ENCODE measurements around the gene RPL12. TPM values are rescaled to one million over a fixed set of nuclear protein-coding genes. Genes with fewer than 3 reads are reported as not detected.

Gene RPL12
- polyA plus RNA-seq, 4 donors = 1,332 to 1,605 (median 1,566) TPM

DNA sequence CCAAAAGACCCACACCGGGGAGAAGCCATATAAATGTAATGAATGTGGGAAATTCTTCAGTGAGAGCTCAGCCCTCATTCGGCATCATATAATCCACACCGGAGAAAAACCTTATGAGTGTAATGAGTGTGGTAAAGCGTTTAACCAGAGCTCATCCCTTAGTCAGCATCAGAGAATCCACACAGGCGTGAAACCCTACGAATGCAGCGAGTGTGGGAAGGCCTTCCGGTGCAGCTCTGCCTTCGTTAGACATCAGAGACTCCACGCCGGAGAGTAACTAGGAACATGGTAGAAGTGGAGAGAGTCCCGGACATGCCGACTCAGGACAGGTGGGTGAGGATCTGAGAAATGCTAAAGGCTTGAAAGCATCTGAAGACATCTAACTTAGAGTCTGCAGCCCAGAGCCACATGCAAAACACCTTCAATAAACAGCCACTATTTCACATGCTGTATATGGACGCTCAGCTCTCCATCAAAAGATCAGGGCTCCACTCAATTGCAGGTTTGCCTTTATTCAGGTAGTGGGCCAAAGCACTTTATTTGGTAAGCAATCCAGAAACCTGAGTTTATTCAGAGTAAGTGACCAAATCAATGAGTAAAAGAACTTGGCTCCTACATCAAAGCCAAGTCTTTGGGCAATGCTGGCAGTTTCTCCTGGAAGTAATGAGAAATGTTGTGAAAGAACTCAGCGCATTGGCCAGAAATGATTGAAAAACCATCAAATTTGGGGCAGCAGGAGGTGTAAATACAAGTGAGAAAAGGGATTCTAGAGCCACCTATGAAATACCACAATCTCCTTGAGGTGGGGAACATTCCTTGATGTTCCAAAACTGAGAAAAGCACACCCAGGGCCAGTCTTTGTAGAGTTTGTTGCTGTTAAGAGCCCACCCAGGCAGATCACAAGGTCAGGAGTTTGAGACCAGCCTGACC, 6.0 kb downstream of the RPL12 start:
- no peak for DNase-seq (ENCODE audit: low read depth in 4 of 4, low spot score in 3 of 4)

GRCh38 chr9:127444283-127444920, 6.8 kb downstream of the RPL12 start:
- DNase-seq (ENCODE audit: low read depth in 4 of 4, low spot score in 3 of 4) = no peak

DNA sequence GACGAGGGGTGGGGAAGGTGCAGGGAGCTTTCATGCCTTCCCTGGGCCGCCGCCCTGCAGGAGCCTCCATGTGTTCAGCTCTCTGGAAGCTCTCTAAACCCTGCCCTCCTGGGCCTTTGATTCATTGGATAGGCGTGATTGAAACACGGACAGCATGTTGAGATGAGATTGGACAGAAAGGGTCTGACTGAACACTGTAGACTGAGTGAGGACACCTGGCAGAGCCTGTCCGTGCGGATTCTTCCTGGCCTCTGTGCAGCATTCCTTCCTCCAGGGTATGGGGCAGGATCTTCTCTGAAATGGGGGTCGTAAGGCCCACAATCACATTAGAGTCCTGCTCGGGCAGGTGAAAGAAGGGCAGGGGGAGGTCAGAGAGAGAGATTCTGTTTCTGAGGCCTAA, 12.8 kb downstream of the RPL12 start:
- DNase-seq (ENCODE audit: low read depth in 4 of 4, low spot score in 3 of 4) = no peak

DNA sequence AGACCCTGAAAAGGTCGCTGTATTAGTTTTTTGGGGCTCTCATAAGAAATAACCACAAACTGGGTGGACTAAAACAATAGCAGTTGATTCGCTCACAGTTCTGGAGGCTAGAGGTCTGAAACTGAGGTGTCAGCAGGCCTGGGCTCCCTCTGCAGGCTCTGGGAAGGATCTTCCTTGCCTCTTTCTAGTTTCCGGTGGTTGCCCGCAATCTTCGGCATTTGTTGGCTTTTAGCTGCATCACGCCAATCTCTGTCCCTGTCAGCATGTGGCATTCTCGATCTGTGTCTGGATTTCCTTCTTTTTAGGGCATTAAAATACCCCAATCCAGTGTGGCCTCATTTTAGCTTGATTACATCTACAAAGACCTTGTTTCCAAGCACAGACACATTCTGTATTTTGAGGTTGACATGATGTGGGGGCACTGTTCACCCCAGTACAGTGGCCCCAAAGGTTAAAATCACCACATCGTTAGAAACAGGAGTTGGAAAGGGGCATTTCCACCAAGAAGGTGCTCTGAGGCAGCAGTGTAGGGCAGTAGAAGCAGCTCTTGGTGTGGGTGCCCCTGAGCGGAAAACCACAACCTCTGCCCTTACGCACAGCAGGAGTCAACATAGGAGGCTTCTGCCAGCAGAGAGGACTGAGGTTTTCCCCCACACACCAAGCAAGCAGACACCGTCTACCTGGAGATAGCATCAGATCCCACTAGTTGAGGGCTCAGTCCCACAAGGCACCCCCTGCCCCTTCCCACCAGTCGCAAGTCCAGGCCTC, 13.5 kb downstream of the RPL12 start:
- DNase-seq (ENCODE audit: low read depth in 4 of 4, low spot score in 3 of 4) = no peak

GRCh38 chr9:127430415-127430814, 20.8 kb downstream of the RPL12 start:
- no peak for DNase-seq (ENCODE audit: low read depth in 4 of 4, low spot score in 3 of 4)

DNA sequence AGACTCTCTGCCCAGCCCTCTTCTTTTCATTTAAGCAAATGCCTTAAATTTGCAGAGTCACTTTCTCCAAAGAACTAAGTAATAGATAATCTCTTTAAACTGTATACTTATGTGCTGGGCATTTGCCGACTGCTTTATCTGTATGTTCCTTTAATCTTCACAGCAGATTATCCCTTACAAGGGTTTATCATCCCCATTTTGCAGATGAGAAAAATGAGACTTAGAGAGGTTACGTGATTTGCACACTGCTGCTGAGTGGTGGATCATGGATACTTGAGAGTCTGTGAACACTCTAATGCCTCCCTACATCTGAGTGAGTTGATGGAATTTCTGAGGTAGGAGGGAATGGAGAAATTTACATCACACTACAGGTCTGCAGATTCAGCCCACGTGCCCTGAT, 22.9 kb downstream of the RPL12 start:
- DNase-seq (ENCODE audit: low read depth in 4 of 4, low spot score in 3 of 4) = no peak

DNA sequence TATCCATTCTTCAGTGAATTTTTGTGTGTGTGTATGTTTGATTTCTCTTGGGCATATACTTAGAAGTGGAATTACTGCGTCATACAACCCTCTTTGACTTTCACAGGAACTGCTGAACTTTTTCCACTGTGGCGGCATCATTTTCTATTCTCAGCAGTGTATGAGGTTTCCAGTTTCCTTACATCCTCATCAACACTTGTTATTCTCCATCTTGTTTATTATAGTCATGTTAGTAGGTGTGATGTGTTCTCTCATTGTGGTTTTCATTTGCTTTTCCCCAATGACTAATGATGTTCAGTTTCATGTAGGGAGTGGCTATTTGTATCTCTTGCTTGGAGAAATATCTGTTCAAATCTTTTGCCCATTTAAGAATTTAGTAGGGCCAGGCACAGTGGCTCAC, 24.4 kb downstream of the RPL12 start:
- DNase-seq (ENCODE audit: low read depth in 4 of 4, low spot score in 3 of 4) = no peak

- DNase-seq (ENCODE audit: low read depth in 4 of 4, low spot score in 3 of 4) = no peak
Measured at GRCh38 chr9:127424676-127424999, 26.6 kb downstream of the RPL12 start.

GRCh38 chr9:127423934-127424675, 27.1 kb downstream of the RPL12 start, which contains the start of gene ZNF79:
TSS of gene ZNF79 (plus strand) at chr9:127424382. CDS start at chr9:127424788, 406 bp downstream.
- peak; percentile 82 to 87 (median 85) for DNase-seq (ENCODE audit: low read depth in 4 of 4, low spot score in 3 of 4)

- DNase-seq (ENCODE audit: low read depth in 4 of 4, low spot score in 3 of 4) = no peak
Measured at GRCh38 chr9:127423476-127423933, 27.7 kb downstream of the RPL12 start.

GRCh38 chr9:127422787-127423186, 28.4 kb downstream of the RPL12 start:
- no peak for DNase-seq (ENCODE audit: low read depth in 4 of 4, low spot score in 3 of 4)

- no peak for DNase-seq (ENCODE audit: low read depth in 4 of 4, low spot score in 3 of 4)
Measured at GRCh38 chr9:127422133-127422782, 28.9 kb downstream of the RPL12 start.

- no peak for DNase-seq (ENCODE audit: low read depth in 4 of 4, low spot score in 3 of 4)
Measured at GRCh38 chr9:127421057-127421456, 30.1 kb downstream of the RPL12 start.

DNA sequence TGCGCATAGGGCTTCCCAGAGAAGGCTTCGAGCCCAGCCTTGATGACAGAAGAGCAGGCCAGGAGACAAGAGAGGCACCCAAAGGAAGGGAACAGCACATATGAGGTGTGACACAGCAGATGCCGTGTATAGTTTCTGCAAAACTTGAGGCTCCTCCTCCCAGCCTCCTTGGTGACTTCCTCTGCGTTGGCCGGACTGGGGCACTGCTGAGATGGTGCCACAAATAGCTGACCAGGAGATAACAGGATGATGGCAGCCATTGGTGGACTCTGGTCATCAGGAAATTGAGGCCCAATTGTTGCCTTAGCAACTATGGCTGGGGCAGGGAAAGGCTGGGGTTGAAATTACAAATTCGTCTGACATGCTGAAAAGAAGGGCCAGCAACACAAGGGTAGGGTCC, 31.9 kb downstream of the RPL12 start:
- DNase-seq (ENCODE audit: low read depth in 4 of 4, low spot score in 3 of 4) = no peak

- no peak for DNase-seq (ENCODE audit: low read depth in 4 of 4, low spot score in 3 of 4)
Measured at GRCh38 chr9:127418037-127418471, 33.2 kb downstream of the RPL12 start.

- DNase-seq (ENCODE audit: low read depth in 4 of 4, low spot score in 3 of 4) = no peak
Measured at GRCh38 chr9:127417131-127418036, 33.8 kb downstream of the RPL12 start.

DNA sequence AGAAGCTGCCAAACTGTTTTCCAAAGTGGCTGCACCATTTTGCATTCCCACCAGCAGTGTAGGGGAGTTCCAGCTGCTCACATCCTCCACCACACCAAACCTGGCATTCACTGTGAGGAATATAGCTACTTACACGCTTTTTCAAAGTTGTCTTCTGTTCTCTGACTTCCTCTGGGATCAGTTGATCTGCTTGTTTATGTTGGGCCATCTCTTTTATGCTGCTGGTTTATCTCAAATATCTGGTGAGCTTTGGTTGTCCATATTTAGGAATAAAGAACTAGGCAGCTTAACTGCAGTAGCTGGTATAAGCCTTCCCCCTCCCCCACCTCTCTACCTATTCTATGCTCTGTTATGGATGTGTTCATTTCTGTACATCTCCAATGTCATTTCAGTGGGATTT, 35.5 kb downstream of the RPL12 start:
- DNase-seq (ENCODE audit: low read depth in 4 of 4, low spot score in 3 of 4) = no peak

DNA sequence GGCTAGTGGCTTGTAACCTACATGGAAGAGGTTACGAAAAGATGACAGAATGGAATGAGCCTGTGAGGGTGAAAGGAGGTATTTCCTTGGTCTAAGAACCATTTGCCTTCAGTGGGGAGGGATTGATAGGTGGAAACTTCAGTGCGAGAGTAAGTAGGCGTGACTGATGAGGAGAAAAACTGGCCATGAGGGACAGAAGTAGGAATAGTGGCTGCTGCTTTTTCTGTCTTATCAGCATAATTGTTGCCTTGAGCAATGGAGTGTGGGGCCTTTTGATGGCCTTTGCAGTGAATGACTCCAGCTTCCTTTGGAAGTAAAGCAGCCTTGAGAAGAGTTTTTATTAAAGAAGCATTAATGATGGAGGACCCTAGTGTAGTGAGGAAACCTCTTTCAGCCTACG, 36.1 kb downstream of the RPL12 start:
- no peak for DNase-seq (ENCODE audit: low read depth in 4 of 4, low spot score in 3 of 4)

GRCh38 chr9:127411122-127411521, 40.1 kb downstream of the RPL12 start:
- DNase-seq (ENCODE audit: low read depth in 4 of 4, low spot score in 3 of 4) = no peak

All from left renal pelvis (tissue), 4 donors.